SK-N-SH treated with all-trans-retinoic acid at 6 μM for 48 hours (cell line): ENCODE results near the gene ZCCHC7.

Experiments
- GLIS3 ChIP-seq: fragments of 250-450 bp; sonication (Bioruptor Pico); IDR thresholded peaks from 2 replicates; pipeline ENCODE4 v1.5.0; 2020; ENCODE audit warnings: mild to moderate bottlenecking, moderate library complexity
- PATZ1 ChIP-seq: fragments of 250-450 bp; sonication (Bioruptor Pico); IDR thresholded peaks from 2 replicates; pipeline ENCODE4 v1.8.0; 2020; ENCODE audit warnings: mild to moderate bottlenecking, moderate library complexity, borderline replicate concordance
- TOX ChIP-seq: fragments of 250-450 bp; sonication (Bioruptor Pico); IDR thresholded peaks from 2 replicates; pipeline ENCODE4 v1.8.0; 2021; ENCODE audit warnings: mild to moderate bottlenecking, moderate library complexity, borderline replicate concordance
- ZFP3 ChIP-seq: fragments of 250-450 bp; sonication (Bioruptor Pico); IDR thresholded peaks from 2 replicates; pipeline ENCODE4 v1.5.0; 2020; ENCODE audit warnings: mild to moderate bottlenecking, moderate library complexity
- ZNF8 ChIP-seq: fragments of 450-650 bp; formaldehyde crosslinking; IDR thresholded peaks from 2 replicates; pipeline ENCODE4 v1.5.0; 2020; ENCODE audit warnings: mild to moderate bottlenecking, moderate library complexity

GRCh38 chr9:37165644-37166043, 45.3 kb downstream of the ZCCHC7 start:
- no peak for TF ChIP-seq PATZ1 (CRISPR knock-in tag)
- no peak for TF ChIP-seq ZFP3 (CRISPR knock-in tag)
- TF ChIP-seq ZNF8 (CRISPR knock-in tag): no peak
- no peak for TF ChIP-seq GLIS3 (CRISPR knock-in tag)
- no peak for TF ChIP-seq TOX (CRISPR knock-in tag)
